HepG2 (cell line): ENCODE data around the gene SOCS1. TPM values are rescaled to one million over a fixed set of nuclear protein-coding genes. Genes with fewer than 3 reads are reported as not detected.

ENCODE experiments used
- CBFB ChIP-seq: sonication (generic); formaldehyde crosslinking; IDR thresholded peaks from 2 replicates; pipeline ENCODE4 v1.4.0; 2020; ENCODE audit warnings: missing genetic modification reagents
- CEBPG ChIP-seq: IDR thresholded peaks from 2 replicates; pipeline ENCODE4 v1.6.1; 2016
- DNMT3B ChIP-seq: conservative IDR thresholded peaks from 2 replicates; pipeline ENCODE4 v1.6.1; 2016; ENCODE audit warnings: missing biosample characterization, control low read depth
- IRX3 ChIP-seq: sonication (generic); formaldehyde crosslinking; IDR thresholded peaks from 2 replicates; pipeline ENCODE4 v1.8.1; 2023; ENCODE audit warnings: mild to moderate bottlenecking, low read depth, missing genetic modification reagents, borderline replicate concordance
- PRDM15 ChIP-seq: sonication (generic); formaldehyde crosslinking; IDR thresholded peaks from 2 replicates; pipeline ENCODE4 v1.4.0; 2020; ENCODE audit warnings: missing genetic modification reagents
- RARA ChIP-seq: IDR thresholded peaks from 2 replicates; pipeline ENCODE4 v1.6.1; 2016; ENCODE audit warnings: missing genetic modification reagents, missing compliant biosample characterization
- SKI ChIP-seq: fragments of 450-650 bp; IDR thresholded peaks from one replicate; pipeline ENCODE4 v1.6.1; 2018; ENCODE audit warnings: mild to moderate bottlenecking; ENCODE audit not compliant: partially characterized antibody
- SP5 ChIP-seq: IDR thresholded peaks from 2 replicates; pipeline ENCODE4 v1.6.1; 2016; ENCODE audit warnings: low read depth, borderline replicate concordance
- STAT6 ChIP-seq: sonication (generic); formaldehyde crosslinking; IDR thresholded peaks from 2 replicates; pipeline ENCODE4 v1.4.0; 2020; ENCODE audit warnings: missing genetic modification reagents, mild to moderate bottlenecking, borderline replicate concordance
- ZBTB42 ChIP-seq: sonication (generic); formaldehyde crosslinking; IDR thresholded peaks from 2 replicates; pipeline ENCODE4 v1.5.0; 2020; ENCODE audit warnings: mild to moderate bottlenecking, missing genetic modification reagents
- ZNF562 ChIP-seq: sonication (generic); formaldehyde crosslinking; IDR thresholded peaks from 2 replicates; pipeline ENCODE4 v1.8.0; 2022; ENCODE audit warnings: missing genetic modification reagents, borderline replicate concordance
- ZNF609 ChIP-seq: sonication (generic); formaldehyde crosslinking; IDR thresholded peaks from 2 replicates; pipeline ENCODE4 v1.4.0; 2020; ENCODE audit warnings: mild to moderate bottlenecking, missing genetic modification reagents, borderline replicate concordance
- ZNF7 ChIP-seq: IDR thresholded peaks from 2 replicates; pipeline ENCODE4 v1.6.1; 2016; ENCODE audit warnings: missing biosample characterization, missing genetic modification reagents
- ZNF709 ChIP-seq: sonication (generic); formaldehyde crosslinking; IDR thresholded peaks from 2 replicates; pipeline ENCODE4 v1.5.0; 2020; ENCODE audit warnings: mild to moderate bottlenecking, missing genetic modification reagents
- polyA plus RNA-seq, 8 experiments: library from polyadenylated mRNA; depleted of rRNA in 3 of 8; stranded (reverse) in 7 of 8; unstranded in 1 of 8; fragments of >200 nt; fragmentation: Illumina TruSeq in 4 of 8; extraction: Trizol in 4 of 8; gene quantifications; 2 replicates each; pipeline versions ENCODE4 v1.2.1 to v1.2.3, GENCODE V29; 2011 to 2016; ENCODE audit warnings: low read depth in 4 of 8, missing spikeins in 1 of 8, mixed read lengths in 1 of 8; ENCODE audit not compliant: insufficient read depth in 1 of 8
- total RNA-seq, 5 experiments: library from RNA; depleted of rRNA; stranded (reverse); fragments of >200 nt; fragmentation: Illumina TruSeq; extraction: Trizol; gene quantifications; 2 replicates each; pipeline ENCODE4 v1.2.3, GENCODE V29; 2016; ENCODE audit warnings: low read depth in 1 of 5
- TF ChIP-seq, protein P1 (sequence below): sonication (generic); formaldehyde crosslinking; IDR thresholded peaks from 2 replicates; pipeline ENCODE4 v1.4.0; 2020; ENCODE audit warnings: low read depth, mild to moderate bottlenecking, missing genetic modification reagents

Gene SOCS1
- total and polyA plus RNA-seq, 2 of the 13 experiments (the other 11 are each of a cell fraction or from before 2014, with no cell fraction given), result 5.3 to 6.3 TPM

- TF ChIP-seq CBFB (CRISPR knock-in tag) (no peak; the same call in 1 of the 2 replicates), IRX3 (no peak), ZBTB42 (CRISPR knock-in tag) (no peak), PRDM15 (CRISPR knock-in tag) (peak; percentile 8; the same call in 1 of the 2 replicates), CEBPG (CRISPR knock-in tag) (peak; percentile 3; the same call in 1 of the 2 replicates), ZNF7 (CRISPR knock-in tag) (no peak), SP5 (CRISPR knock-in tag) (0 out of 2 replicates have a peak, but pooled peaks have one; percentile 33), SKI (no peak), ZNF709 (CRISPR knock-in tag) (peak; percentile 39; the same call in 1 of the 2 replicates), ZNF609 (no peak; the same call in 1 of the 2 replicates), DNMT3B (CRISPR knock-in tag) (no peak; the same call in 1 of the 2 replicates), STAT6 (CRISPR knock-in tag) (no peak), RARA (CRISPR knock-in tag) (peak; percentile 64), ZNF562 (CRISPR knock-in tag) (no peak)
- TF ChIP-seq, protein P1, sequence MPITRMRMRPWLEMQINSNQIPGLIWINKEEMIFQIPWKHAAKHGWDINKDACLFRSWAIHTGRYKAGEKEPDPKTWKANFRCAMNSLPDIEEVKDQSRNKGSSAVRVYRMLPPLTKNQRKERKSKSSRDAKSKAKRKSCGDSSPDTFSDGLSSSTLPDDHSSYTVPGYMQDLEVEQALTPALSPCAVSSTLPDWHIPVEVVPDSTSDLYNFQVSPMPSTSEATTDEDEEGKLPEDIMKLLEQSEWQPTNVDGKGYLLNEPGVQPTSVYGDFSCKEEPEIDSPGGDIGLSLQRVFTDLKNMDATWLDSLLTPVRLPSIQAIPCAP (CRISPR knock-in tag), result peak; percentile 75
Measured at GRCh38 chr16:11258553-11259492, 2.8 kb upstream of the SOCS1 start (continued).
